Ureter (tissue), 1 donor: ENCODE data around the gene LOXL4. TPM values are rescaled to one million over a fixed set of nuclear protein-coding genes. Genes with fewer than 3 reads are reported as not detected.

Source experiments
- total RNA-seq: library from RNA; stranded (reverse); gene quantifications from one replicate; pipeline ENCODE4 v1.2.4, GENCODE V29; 2023
- donor health status: DM: yes; HTN: yes; CAD: no.

LOXL4 gene
- total RNA-seq, 1 donor from 2014 or later, result 3.0 TPM

Other genes starting within 250 kb of the LOXL4 start
- gene CRTAC1, start 237.6 kb downstream of the LOXL4 start, total RNA-seq, result 11.9 TPM
- 21.0 TPM for gene R3HCC1L, start 133.5 kb downstream of the LOXL4 start, total RNA-seq
- gene PYROXD2, start 147.0 kb upstream of the LOXL4 start, total RNA-seq, result 25.8 TPM
- 63.3 TPM for gene HPS1, start 178.7 kb upstream of the LOXL4 start, total RNA-seq